Mesenchymal stem cell (in vitro differentiated cells and primary cell): ENCODE data around the gene MTCH1.

Experiments
- DNase-seq: peaks from one replicate; pipeline ENCODE4 v3.0.0-alpha.2; 2013
- H2AFZ ChIP-seq: one replicate; pipeline ENCODE4 v1.6.1; 2013; ENCODE audit warnings: low read depth, mild to moderate bottlenecking, control low read depth, inconsistent platforms, low read length, moderate library complexity
- H2AK5ac ChIP-seq: 2 replicates; pipeline ENCODE4 v1.6.1; 2013; ENCODE audit warnings: low read length, moderate library complexity, mild to moderate bottlenecking, inconsistent platforms; ENCODE audit not compliant: severe bottlenecking
- H2BK120ac ChIP-seq: one replicate; pipeline ENCODE4 v1.6.1; 2013; ENCODE audit warnings: low read depth, mild to moderate bottlenecking, inconsistent platforms, low read length, moderate library complexity
- H2BK12ac ChIP-seq, 2 experiments: one replicate each; pipeline ENCODE4 v1.6.1; 2013; ENCODE audit warnings: inconsistent platforms in 2 of 2, low read length in 2 of 2, mild to moderate bottlenecking in 2 of 2, moderate library complexity in 2 of 2, control low read depth in 1 of 2
- H2BK15ac ChIP-seq: one replicate; pipeline ENCODE4 v1.6.1; 2013; ENCODE audit warnings: mild to moderate bottlenecking, low read depth, inconsistent platforms; ENCODE audit not compliant: poor library complexity, severe bottlenecking
- H2BK5ac ChIP-seq: 2 replicates; pipeline ENCODE4 v1.6.1; 2013; ENCODE audit warnings: low read depth, mild to moderate bottlenecking, low read length, control low read depth, inconsistent platforms; ENCODE audit not compliant: poor library complexity, severe bottlenecking
- H3K14ac ChIP-seq, 2 experiments: one replicate each; pipeline ENCODE4 v1.6.1; 2013; ENCODE audit warnings: inconsistent platforms in 2 of 2, low read length in 2 of 2, control low read depth in 1 of 2, mild to moderate bottlenecking in 1 of 2, moderate library complexity in 1 of 2
- H3K18ac ChIP-seq, 2 experiments: one replicate each; pipeline ENCODE4 v1.6.1; 2013; ENCODE audit warnings: inconsistent platforms in 2 of 2, low read length in 2 of 2, control low read depth in 1 of 2, low read depth in 1 of 2, mild to moderate bottlenecking in 1 of 2
- H3K23ac ChIP-seq, 2 experiments: one replicate each; pipeline ENCODE4 v1.6.1; 2013; ENCODE audit warnings: inconsistent platforms in 2 of 2, low read length in 2 of 2, mild to moderate bottlenecking in 2 of 2, moderate library complexity in 2 of 2, control low read depth in 1 of 2
- H3K27ac ChIP-seq: 2 replicates; pipeline ENCODE4 v1.5.1; 2013; ENCODE audit warnings: mild to moderate bottlenecking, moderate library complexity, low read length, control low read depth, inconsistent platforms; ENCODE audit not compliant: poor library complexity, severe bottlenecking
- H3K27me3 ChIP-seq, 2 experiments: 2 replicates each; pipeline versions ENCODE4 v1.6.1 to v1.7.0; 2013; ENCODE audit warnings: low read length in 2 of 2, mild to moderate bottlenecking in 2 of 2, moderate library complexity in 2 of 2, control low read depth in 1 of 2, inconsistent platforms in 1 of 2; ENCODE audit not compliant: control insufficient read depth in 1 of 2, insufficient read depth in 1 of 2
- H3K36me3 ChIP-seq, 2 experiments: 2 replicates each; pipeline versions ENCODE4 v1.6.1 to v1.7.0; 2013; ENCODE audit warnings: low read length in 2 of 2, control low read depth in 1 of 2, inconsistent platforms in 1 of 2, low read depth in 1 of 2, mild to moderate bottlenecking in 1 of 2; ENCODE audit not compliant: insufficient read depth in 2 of 2, control insufficient read depth in 1 of 2
- H3K4ac ChIP-seq, 2 experiments: one replicate each; pipeline ENCODE4 v1.6.1; 2013; ENCODE audit warnings: inconsistent platforms in 2 of 2, low read length in 2 of 2, mild to moderate bottlenecking in 2 of 2, moderate library complexity in 2 of 2, control low read depth in 1 of 2, low read depth in 1 of 2
- H3K4me1 ChIP-seq: 2 replicates; pipeline ENCODE4 v1.6.1; 2013; ENCODE audit warnings: low read depth, low read length, control low read depth; ENCODE audit not compliant: control insufficient read depth, insufficient read depth
- H3K4me2 ChIP-seq: 2 replicates; pipeline ENCODE4 v1.6.1; 2013; ENCODE audit warnings: low read length, mild to moderate bottlenecking, inconsistent platforms; ENCODE audit not compliant: poor library complexity, severe bottlenecking
- H3K4me3 ChIP-seq, 2 experiments: 2 replicates each; pipeline versions ENCODE4 v1.5.1 to v1.7.0; 2013; ENCODE audit warnings: low read length in 2 of 2, mild to moderate bottlenecking in 2 of 2, control low read depth in 1 of 2, low read depth in 1 of 2; ENCODE audit not compliant: insufficient read depth in 1 of 2
- H3K79me1 ChIP-seq: replicated peaks from 2 replicates; pipeline ENCODE4 v1.6.1; 2013; ENCODE audit warnings: mild to moderate bottlenecking, control low read depth, low read length, inconsistent platforms; ENCODE audit not compliant: poor library complexity, severe bottlenecking
- H3K9ac ChIP-seq: 2 replicates; pipeline ENCODE4 v1.7.0; 2013; ENCODE audit warnings: mild to moderate bottlenecking, low read length, moderate library complexity
- H3K9me3 ChIP-seq: 2 replicates; pipeline ENCODE4 v1.7.0; 2013; ENCODE audit warnings: mild to moderate bottlenecking, low read length; ENCODE audit not compliant: control insufficient read depth
- H4K8ac ChIP-seq: one replicate; pipeline ENCODE4 v1.6.1; 2013; ENCODE audit warnings: inconsistent platforms, mild to moderate bottlenecking, low read length, moderate library complexity
- H4K91ac ChIP-seq: one replicate; pipeline ENCODE4 v1.6.1; 2013; ENCODE audit warnings: mild to moderate bottlenecking, low read length, inconsistent platforms
- WGBS: methylation state at CpG from one replicate; pipeline ENCODE4 v1.1.7; 2013; ENCODE audit warnings: mixed read lengths; 5-methylcytosine and 5-hydroxymethylcytosine counted together

The MTCH1 gene

GRCh38 chr6:36984581-36985416 is 1.2 kb downstream of the MTCH1 start:
- Histone ChIP-seq H2BK12ac (peak overlapping the region; percentile 25 to 40), H2AK5ac (peak overlapping the region; percentile 24), H2BK120ac (peak overlapping the region; percentile 80), H4K8ac (peak overlapping the region; percentile 58), H3K27ac (no peak overlapping the region), H3K4me1 (peaks cover 17% of the 10 kb centered on the region), H3K36me3 (peaks cover 8 to 11% of the 10 kb centered on the region in 2 experiments), H2BK5ac (peak overlapping the region; percentile 63), H4K91ac (peak overlapping the region; percentile 74), H2AFZ (no peak overlapping the region), H3K4me3 (peak overlapping the region; percentile 90 to 99), H3K79me1 (no peaks in the 10 kb centered on the region), H3K9me3 (no peaks in the 10 kb centered on the region), H3K27me3 (no peaks in the 10 kb centered on the region), H2BK15ac (peak overlapping the region; percentile 70), H3K9ac (peak overlapping the region; percentile 98), H3K14ac (peak overlapping the region in 1 of 2 experiments; percentile 78), H3K23ac (peak overlapping the region in 1 of 2 experiments; percentile 34), H3K4me2 (peak overlapping the region; percentile 86), H3K4ac (peak overlapping the region; percentile 59 to 73), H3K18ac (peak overlapping the region; percentile 68 to 87)
- 3% methylated on average over 19 of the region's 19 CpGs for WGBS
- DNase-seq = peak; percentile 87

GRCh38 chr6:36983538-36983937 is 2.5 kb downstream of the MTCH1 start:
- 95% methylated on average over 3 of the region's 3 CpGs for WGBS
- Histone ChIP-seq H2BK15ac (no peak overlapping the region), H3K9me3 (no peaks in the 10 kb centered on the region), H3K4me3 (peak overlapping the region in 1 of 2 experiments; percentile 90), H3K23ac (no peak overlapping the region), H2AFZ (no peak overlapping the region), H2BK5ac (no peak overlapping the region), H3K79me1 (peaks cover under 1% of the 10 kb centered on the region), H3K36me3 (peaks cover 9 to 15% of the 10 kb centered on the region in 2 experiments), H3K4me1 (peaks cover 17% of the 10 kb centered on the region), H3K9ac (peak overlapping the region; percentile 98), H3K14ac (no peak overlapping the region), H3K27ac (no peak overlapping the region), H3K18ac (no peak overlapping the region), H2BK120ac (no peak overlapping the region), H3K4ac (no peak overlapping the region), H3K27me3 (no peaks in the 10 kb centered on the region), H2AK5ac (no peak overlapping the region), H4K8ac (no peak overlapping the region), H3K4me2 (no peak overlapping the region), H2BK12ac (no peak overlapping the region), H4K91ac (no peak overlapping the region)
- DNase-seq = no peak

GRCh38 chr6:36980876-36981619 is 4.9 kb downstream of the MTCH1 start:
- Histone ChIP-seq H3K9me3 (no peaks in the 10 kb centered on the region), H4K8ac (no peak overlapping the region), H2AK5ac (no peak overlapping the region), H2BK120ac (no peak overlapping the region), H3K79me1 (peaks cover 26% of the 10 kb centered on the region), H2AFZ (no peak overlapping the region), H3K4me1 (peaks cover 17% of the 10 kb centered on the region), H3K4me2 (no peak overlapping the region), H2BK5ac (no peak overlapping the region), H3K27me3 (no peaks in the 10 kb centered on the region), H4K91ac (no peak overlapping the region), H3K4ac (no peak overlapping the region), H3K9ac (peak overlapping the region; percentile 4), H3K18ac (no peak overlapping the region), H3K27ac (no peak overlapping the region), H3K14ac (no peak overlapping the region), H2BK15ac (no peak overlapping the region), H3K23ac (peak overlapping the region in 1 of 2 experiments; percentile 47), H2BK12ac (no peak overlapping the region), H3K4me3 (no peak overlapping the region), H3K36me3 (peaks cover 34 to 40% of the 10 kb centered on the region in 2 experiments)
- 90% methylated on average over 14 of the region's 14 CpGs for WGBS
- DNase-seq = no peak

GRCh38 chr6:36980129-36980528 is 5.9 kb downstream of the MTCH1 start:
- no peak for DNase-seq
- no peak overlapping the region for H4K91ac ChIP-seq
- no peak overlapping the region for H3K4me2 ChIP-seq
- H3K36me3 ChIP-seq = peaks cover 43 to 50% of the 10 kb centered on the region in 2 experiments
- H3K23ac ChIP-seq = no peak overlapping the region
- H4K8ac ChIP-seq = no peak overlapping the region
- no peaks in the 10 kb centered on the region for H3K9me3 ChIP-seq
- no peak overlapping the region for H2BK12ac ChIP-seq
- no peak overlapping the region for H3K14ac ChIP-seq
- peaks cover 34% of the 10 kb centered on the region for H3K79me1 ChIP-seq
- H3K27me3 ChIP-seq = no peaks in the 10 kb centered on the region
- WGBS = 92% methylated on average over 6 of the region's 6 CpGs
- H3K18ac ChIP-seq = no peak overlapping the region
- no peak overlapping the region for H3K4me3 ChIP-seq
- H2AFZ ChIP-seq = no peak overlapping the region
- no peak overlapping the region for H3K4ac ChIP-seq
- H2AK5ac ChIP-seq = no peak overlapping the region
- no peak overlapping the region for H3K27ac ChIP-seq
- H2BK120ac ChIP-seq = no peak overlapping the region
- H2BK5ac ChIP-seq = no peak overlapping the region
- no peak overlapping the region for H2BK15ac ChIP-seq
- H3K4me1 ChIP-seq = peaks cover 17% of the 10 kb centered on the region
- peak overlapping the region; percentile 19 for H3K9ac ChIP-seq
